ENCODE measurements around the gene LRTM2. TPM values are rescaled to one million over a fixed set of nuclear protein-coding genes. Genes with fewer than 3 reads are reported as not detected.

Gene LRTM2
- total RNA-seq, 2 experiments from 2014 or later = not detected

- H3K9me2 ChIP-seq (ENCODE audit: insufficient read depth, low read length) = no peaks in the 10 kb centered on the region
- H3K36me3 ChIP-seq (ENCODE audit: insufficient read depth, low read length) = no peaks in the 10 kb centered on the region
- CTCF ChIA-PET (ENCODE audit: unreplicated experiment) = no interaction called here
- H3K27ac ChIP-seq (ENCODE audit: low read depth, low read length, poor library complexity, severe bottlenecking) = no peak overlapping the region
- no peak overlapping the region for H3K4me3 ChIP-seq (ENCODE audit: low read depth, low read length, poor library complexity, severe bottlenecking)
- no peaks in the 10 kb centered on the region for H3K4me1 ChIP-seq (ENCODE audit: insufficient read depth, low read length, poor library complexity, severe bottlenecking)
- H3K9me3 ChIP-seq (ENCODE audit: low read length) = no peaks in the 10 kb centered on the region
- no peak for TF ChIP-seq EZH2phosphoT487 (IDR thresholded peaks at IDR 0.05; ENCODE audit: borderline replicate concordance, low read depth, low read length)
- no peak for TF ChIP-seq CTCF (conservative IDR thresholded peaks at IDR 0.05; ENCODE audit: low read length)
- DNase-seq (ENCODE audit: low spot score) = no peak
- BruUV-seq (replicated peaks) = no TSS peak
- POLR2A ChIA-PET = interaction anchor here (0.6 kb wide), 1 partner anchor 134 kb away, joined by 3 read pairs; no protein-coding TSS in a partner anchor
- intact Hi-C loops (cut with micrococcal nuclease; ENCODE audit: unreplicated experiment) = no loop called here
- H3K79me2 ChIP-seq (ENCODE audit: insufficient read depth, low read depth, low read length) = no peaks in the 10 kb centered on the region
- H4K20me1 ChIP-seq (ENCODE audit: insufficient read depth, low read length) = no peaks in the 10 kb centered on the region
- no peak overlapping the region for H3K4me2 ChIP-seq (ENCODE audit: low read length)
- no peak overlapping the region for H2AFZ ChIP-seq (ENCODE audit: low read length)
Measured at GRCh38 chr12:1839956-1840951, 19.9 kb downstream of the LRTM2 start.

- intact Hi-C loops (cut with micrococcal nuclease; ENCODE audit: unreplicated experiment) = no loop called here
- BruUV-seq (replicated peaks) = no TSS peak
- CTCF ChIA-PET (ENCODE audit: unreplicated experiment) = no interaction called here
- H3K9me3 ChIP-seq (ENCODE audit: low read length) = no peaks in the 10 kb centered on the region
- H3K9me2 ChIP-seq (ENCODE audit: insufficient read depth, low read length) = no peaks in the 10 kb centered on the region
- H2AFZ ChIP-seq (ENCODE audit: low read length) = no peak overlapping the region
- H3K36me3 ChIP-seq (ENCODE audit: insufficient read depth, low read length) = no peaks in the 10 kb centered on the region
- no peak for DNase-seq (ENCODE audit: low spot score)
- TF ChIP-seq EZH2phosphoT487 (IDR thresholded peaks at IDR 0.05; ENCODE audit: borderline replicate concordance, low read depth, low read length) (no peak), CTCF (conservative IDR thresholded peaks at IDR 0.05; ENCODE audit: low read length) (no peak)
- H3K4me2 ChIP-seq (ENCODE audit: low read length) = no peak overlapping the region
- no peak overlapping the region for H3K4me3 ChIP-seq (ENCODE audit: low read depth, low read length, poor library complexity, severe bottlenecking)
- POLR2A ChIA-PET = no interaction called here
- H3K4me1 ChIP-seq (ENCODE audit: insufficient read depth, low read length, poor library complexity, severe bottlenecking) = no peaks in the 10 kb centered on the region
- H3K27ac ChIP-seq (ENCODE audit: low read depth, low read length, poor library complexity, severe bottlenecking) = no peak overlapping the region
- H3K79me2 ChIP-seq (ENCODE audit: insufficient read depth, low read depth, low read length) = no peaks in the 10 kb centered on the region
- no peaks in the 10 kb centered on the region for H4K20me1 ChIP-seq (ENCODE audit: insufficient read depth, low read length)
Measured at GRCh38 chr12:1840981-1841425, 20.6 kb downstream of the LRTM2 start.
